H1 (cell line): Measurements from ENCODE around the gene TBP. TPM values are rescaled to one million over a fixed set of nuclear protein-coding genes. Genes with fewer than 3 reads are reported as not detected.

Experiments used
- CTCF ChIP-seq, 3 experiments: IDR thresholded peaks; 1 replicate in 2 of 3; 2 replicates in 1 of 3; pipeline versions ENCODE4 v1.5.1 to v1.6.1; 2011; ENCODE audit warnings: low read length in 3 of 3, mild to moderate bottlenecking in 3 of 3, inconsistent platforms in 2 of 3, low read depth in 1 of 3, moderate library complexity in 1 of 3; ENCODE audit not compliant: insufficient read depth in 1 of 3; ENCODE audit errors: control extremely low read depth in 1 of 3
- JUN ChIP-seq: IDR thresholded peaks from 2 replicates; pipeline ENCODE4 v1.6.1; 2011; ENCODE audit warnings: low read depth, mild to moderate bottlenecking, improper control_type of control experiment, low read length
- JUND ChIP-seq: IDR thresholded peaks from 2 replicates; pipeline ENCODE4 v1.6.1; 2011; ENCODE audit warnings: mild to moderate bottlenecking, improper control_type of control experiment, low read length
- KDM5A ChIP-seq: fragments of 200-600 bp; IDR thresholded peaks from 2 replicates; pipeline ENCODE4 v1.7.1; 2012; ENCODE audit warnings: mild to moderate bottlenecking, low read length, inconsistent platforms, mixed read lengths
- RAD21 ChIP-seq, 2 experiments: IDR thresholded peaks in 1 of 2; conservative IDR thresholded peaks in 1 of 2; 2 replicates each; pipeline ENCODE4 v1.6.1; 2011; ENCODE audit warnings: low read depth in 2 of 2, low read length in 2 of 2, improper control_type of control experiment in 1 of 2, inconsistent platforms in 1 of 2, mild to moderate bottlenecking in 1 of 2, moderate library complexity in 1 of 2
- TEAD4 ChIP-seq: IDR thresholded peaks from 2 replicates; pipeline ENCODE4 v1.6.1; 2012; ENCODE audit warnings: low read depth, low read length, inconsistent platforms, mixed read lengths
- ZNF274 ChIP-seq: IDR thresholded peaks from 2 replicates; pipeline ENCODE4 v1.7.0; 2012; ENCODE audit warnings: low read length, borderline replicate concordance; ENCODE audit errors: extremely low read depth
- polyA plus RNA-seq, 7 experiments: library from polyadenylated mRNA; depleted of rRNA in 3 of 7; stranded (reverse) in 5 of 7; unstranded in 2 of 7; fragments of >200 nt in 5 of 7; fragments of 200-250 nt in 2 of 7; gene quantifications; 1 replicate in 5 of 7; 2 replicates in 1 of 7; 4 replicates in 1 of 7; pipeline versions ENCODE4 v1.2.1 to v1.2.3, GENCODE V29; 2011 to 2013; ENCODE audit warnings: missing spikeins in 2 of 7, mixed read lengths in 2 of 7
- total RNA-seq: library from RNA; stranded (reverse); fragmentation: NEBNext Ultra II Directional; extraction: Animal tissue kit (Norgen Biotek cat#: 25700); gene quantifications from 2 replicates; pipeline ENCODE4 v1.2.1, GENCODE V29; 2021

Gene TBP
- total and polyA plus RNA-seq, 2 of the 8 experiments (the other 6 are each of a cell fraction or from before 2014, with no cell fraction given), result 17.2 to 20.9 TPM

GRCh38 chr6:170522565-170523183, 31.5 kb upstream of the TBP start (continued):
- TF ChIP-seq CTCF (IDR thresholded peaks at IDR 0.05; ENCODE audit: control extremely low read depth in 1 of 3, insufficient read depth in 1 of 3, low read depth in 1 of 3, low read length in 3 of 3) (peak; percentile 64 to 93 (median 92)), ZNF274 (no peak), TEAD4 (no peak), JUN (no peak), RAD21 (IDR thresholded peaks at IDR 0.05 in 1 of 2, conservative IDR thresholded peaks at IDR 0.05 in 1 of 2; ENCODE audit: low read depth in 2 of 2, low read length in 2 of 2) (peak; percentile 92 to 93), KDM5A (no peak), JUND (no peak)
- TF ChIP-seq, all 59 proteins: peak for 2
